ENCODE measurements around the gene SRSF11. TPM values are rescaled to one million over a fixed set of nuclear protein-coding genes. Genes with fewer than 3 reads are reported as not detected.

The SRSF11 gene, protein sequence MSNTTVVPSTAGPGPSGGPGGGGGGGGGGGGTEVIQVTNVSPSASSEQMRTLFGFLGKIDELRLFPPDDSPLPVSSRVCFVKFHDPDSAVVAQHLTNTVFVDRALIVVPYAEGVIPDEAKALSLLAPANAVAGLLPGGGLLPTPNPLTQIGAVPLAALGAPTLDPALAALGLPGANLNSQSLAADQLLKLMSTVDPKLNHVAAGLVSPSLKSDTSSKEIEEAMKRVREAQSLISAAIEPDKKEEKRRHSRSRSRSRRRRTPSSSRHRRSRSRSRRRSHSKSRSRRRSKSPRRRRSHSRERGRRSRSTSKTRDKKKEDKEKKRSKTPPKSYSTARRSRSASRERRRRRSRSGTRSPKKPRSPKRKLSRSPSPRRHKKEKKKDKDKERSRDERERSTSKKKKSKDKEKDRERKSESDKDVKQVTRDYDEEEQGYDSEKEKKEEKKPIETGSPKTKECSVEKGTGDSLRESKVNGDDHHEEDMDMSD
- total RNA-seq: 42.8 and 48.5 TPM in 2 replicates

DNA sequence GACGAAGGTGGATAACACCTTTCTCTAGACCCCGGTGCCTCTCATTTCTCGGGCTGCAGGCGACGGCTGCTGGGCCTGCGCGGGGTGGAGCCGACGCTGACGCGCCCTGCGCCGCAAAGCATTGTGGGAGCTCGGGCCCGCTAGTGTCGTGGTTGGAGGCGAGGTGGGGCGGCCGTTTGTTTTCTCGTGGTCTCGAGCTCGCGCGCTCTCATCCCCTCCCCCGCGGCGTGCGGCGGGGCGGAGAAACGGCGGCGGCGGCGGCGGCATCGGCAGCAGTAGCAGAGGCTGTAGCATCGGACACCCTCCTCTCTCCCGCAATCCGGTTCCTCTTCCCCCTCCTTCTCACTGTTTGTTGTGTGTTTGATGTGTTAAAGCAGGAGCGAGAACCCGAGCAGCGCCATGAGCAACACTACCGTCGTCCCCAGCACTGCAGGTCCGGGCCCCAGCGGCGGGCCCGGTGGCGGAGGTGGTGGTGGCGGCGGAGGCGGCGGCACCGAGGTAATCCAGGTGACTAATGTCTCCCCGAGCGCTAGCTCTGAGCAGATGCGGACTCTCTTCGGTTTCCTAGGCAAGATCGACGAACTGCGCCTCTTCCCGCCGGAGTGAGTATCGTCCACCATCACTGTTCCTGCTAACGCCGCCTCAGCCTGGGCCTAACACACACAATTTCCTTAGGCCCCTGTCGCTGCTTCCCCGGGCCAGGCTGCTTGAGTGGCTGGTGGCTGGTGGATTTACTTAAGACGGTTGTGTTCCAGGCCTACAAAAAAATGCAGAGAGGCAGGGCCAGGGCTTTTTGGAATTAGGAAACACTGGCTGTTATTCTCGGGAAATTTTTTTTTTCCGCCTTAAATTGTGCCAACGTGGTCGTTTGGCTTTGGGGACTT lies at the start of gene SRSF11:
Gene SRSF11, plus strand, starts transcription at position 143 of the 884 bp plus-strand sequence. Its CDS starts 257 bp downstream, at position 400.

DNA sequence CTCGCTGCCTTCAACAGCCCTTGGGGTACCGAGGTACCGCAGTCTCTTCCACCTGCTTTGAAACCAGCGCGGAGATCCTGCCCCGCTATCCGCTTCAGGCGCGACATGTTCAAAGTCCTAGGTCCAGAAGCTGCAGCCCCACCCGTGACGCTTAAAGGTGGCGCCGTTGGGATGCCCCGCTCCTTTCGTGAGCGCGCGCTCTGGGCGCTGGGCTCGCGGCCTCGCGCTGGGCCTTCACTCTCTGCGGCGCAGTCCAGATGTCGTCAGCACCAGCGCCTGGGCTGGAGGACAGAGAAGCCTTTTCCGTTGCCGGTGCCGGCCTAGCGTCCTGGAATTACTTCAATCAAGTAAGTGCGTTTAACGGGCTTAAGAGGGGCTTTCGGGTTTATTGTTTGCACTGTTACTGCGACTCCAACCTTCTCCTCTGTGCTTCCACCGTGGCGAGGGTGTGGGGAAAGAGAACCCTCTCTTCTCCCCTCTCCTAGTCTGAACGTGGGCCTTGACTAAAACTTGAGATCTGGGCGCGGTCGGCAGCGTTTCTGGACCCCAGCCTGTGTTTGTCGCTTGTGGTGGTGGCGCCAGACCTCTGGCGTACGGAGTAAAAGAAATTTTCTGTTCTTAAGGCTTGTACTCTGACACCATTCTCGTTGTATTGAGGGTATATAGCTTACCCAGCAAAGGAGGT lies 15.6 kb upstream of the SRSF11 start, which contains the start of gene LRRC40:
Gene LRRC40, minus strand, starts transcription at position 146 of the 685 bp plus-strand sequence. Its CDS starts 39 bp downstream, at position 107.

Other genes with a start within 250 kb of the SRSF11 start
- 22.9 and 26.2 TPM in 2 replicates for gene LRRC40, start 15.8 kb upstream of the SRSF11 start, total RNA-seq
- 15.0 and 15.4 TPM in 2 replicates for gene ANKRD13C, start 133.3 kb downstream of the SRSF11 start, total RNA-seq
- 1.3 and 1.4 TPM in 2 replicates for gene CTH, start 189.9 kb downstream of the SRSF11 start, total RNA-seq

Data from mammary microvascular endothelial cell (primary cell).